B cell (primary cell): ENCODE measurements around the gene CMTM8. TPM values are rescaled to one million over a fixed set of nuclear protein-coding genes. Genes with fewer than 3 reads are reported as not detected.

ENCODE experiments used
- ATAC-seq: fragments of 200-7000 bp; cut with Tn5 transposase; one replicate; pipeline ENCODE4 v1.10.0; 2021; ENCODE audit warnings: low read depth, mild to moderate bottlenecking, moderate number of reproducible peaks, moderate library complexity
- CTCF ChIA-PET: fragments of 350-600 bp; sonication (Branson Sonifier 250); formaldehyde crosslinking; loops from one replicate; lab custom pipeline; 2021; ENCODE audit warnings: antibody characterized with exemption, inconsistent platforms; lab: Charles Lee
- POLR2A ChIA-PET: fragments of 350-600 bp; sonication (Branson Sonifier 250); formaldehyde crosslinking; loops from one replicate; lab custom pipeline; 2021; ENCODE audit warnings: antibody characterized with exemption; lab: Charles Lee
- DNase-seq: peaks from one replicate; pipeline ENCODE4 v3.0.0; 2013
- H2AFZ ChIP-seq: 2 replicates; pipeline ENCODE4 v1.6.1; 2012; ENCODE audit warnings: mild to moderate bottlenecking, low read depth, low read length; ENCODE audit not compliant: insufficient read depth, poor library complexity, severe bottlenecking
- H3K27ac ChIP-seq, 2 donors: 1 replicate in 1 of 2; 2 replicates in 1 of 2; pipeline ENCODE4 v1.5.1; 2012 to 2013; ENCODE audit warnings: low read length in 2 of 2, mild to moderate bottlenecking in 2 of 2, moderate library complexity in 1 of 2
- H3K27me3 ChIP-seq, 4 experiments: fragments of 200-600 bp in 1 of 4; sonication (generic) in 1 of 4; replicated peaks in 1 of 4; 1 replicate in 2 of 4; 2 replicates in 2 of 4; pipeline versions ENCODE4 v1.6.1 to v1.7.0; 2013 to 2016; ENCODE audit warnings: low read length in 3 of 4, mild to moderate bottlenecking in 2 of 4, mixed read lengths in 1 of 4, moderate library complexity in 1 of 4; ENCODE audit not compliant: insufficient read depth in 4 of 4, control insufficient read depth in 3 of 4; ENCODE audit errors: control extremely low read depth in 1 of 4
- H3K36me3 ChIP-seq, 2 experiments: replicated peaks in 1 of 2; 1 replicate in 1 of 2; 2 replicates in 1 of 2; pipeline versions ENCODE4 v1.6.1 to v1.7.1; 2013; ENCODE audit warnings: low read length in 1 of 2; ENCODE audit not compliant: insufficient read depth in 2 of 2, control insufficient read depth in 1 of 2; ENCODE audit errors: control extremely low read depth in 1 of 2, extremely low read depth in 1 of 2
- H3K4me1 ChIP-seq, 2 donors: fragments of 200-600 bp in 1 of 2; sonication (generic) in 1 of 2; 1 replicate in 1 of 2; 2 replicates in 1 of 2; pipeline versions ENCODE4 v1.5.1 to v1.6.1; 2013 to 2017; ENCODE audit warnings: low read length in 2 of 2; ENCODE audit not compliant: control insufficient read depth in 2 of 2, insufficient read depth in 2 of 2
- H3K4me2 ChIP-seq: replicated peaks from 2 replicates; pipeline ENCODE3; 2012; ENCODE audit warnings: mild to moderate bottlenecking, low read depth, low read length; ENCODE audit not compliant: poor library complexity, severe bottlenecking
- H3K4me3 ChIP-seq, 5 experiments: fragments of 200-600 bp in 1 of 5; sonication (generic) in 1 of 5; 1 replicate in 3 of 5; 2 replicates in 2 of 5; pipeline versions ENCODE4 v1.5.1 to v1.7.0; 2011 to 2016; ENCODE audit warnings: low read length in 4 of 5, mild to moderate bottlenecking in 4 of 5, low read depth in 2 of 5, control low read depth in 1 of 5, moderate library complexity in 1 of 5; ENCODE audit not compliant: insufficient read depth in 1 of 5; ENCODE audit errors: control extremely low read depth in 1 of 5, extremely low read depth in 1 of 5
- H3K79me2 ChIP-seq: fragments of 200-600 bp; sonication (generic); one replicate; pipeline ENCODE4 v1.6.0; 2016; ENCODE audit warnings: low read length; ENCODE audit not compliant: control insufficient read depth, insufficient read depth
- H3K9ac ChIP-seq: fragments of 200-600 bp; sonication (generic); 2 replicates; pipeline ENCODE4 v1.6.1; 2017; ENCODE audit warnings: mild to moderate bottlenecking, low read length, moderate library complexity
- H3K9me3 ChIP-seq, 3 donors: one replicate each; pipeline versions ENCODE4 v1.6.1 to v1.7.1; 2013; ENCODE audit warnings: low read length in 2 of 3; ENCODE audit not compliant: control insufficient read depth in 2 of 3, insufficient read depth in 1 of 3; ENCODE audit errors: control extremely low read depth in 1 of 3
- H4K20me1 ChIP-seq: 2 replicates; pipeline ENCODE4 v1.6.0; 2012; ENCODE audit warnings: mild to moderate bottlenecking, low read length; ENCODE audit not compliant: insufficient read depth, control insufficient read depth, poor library complexity, severe bottlenecking
- H3K27ac Mint-ChIP-seq: one replicate; pipeline ENCODE4 v1.8.0; 2021; ENCODE audit warnings: mixed read lengths
- H3K27me3 Mint-ChIP-seq: one replicate; pipeline ENCODE4 v1.8.0; 2021; ENCODE audit warnings: mixed read lengths
- H3K4me1 Mint-ChIP-seq: one replicate; pipeline ENCODE4 v1.8.0; 2021; ENCODE audit warnings: mixed read lengths
- H3K4me3 Mint-ChIP-seq: one replicate; pipeline ENCODE4 v1.8.0; 2021; ENCODE audit warnings: mixed read lengths
- H3K9me3 Mint-ChIP-seq: one replicate; pipeline ENCODE4 v1.8.0; 2022; ENCODE audit warnings: mixed read lengths; ENCODE audit not compliant: insufficient read depth
- CTCF ChIP-seq: fragments of 200-600 bp; IDR thresholded peaks from one replicate; pipeline ENCODE4 v1.8.0; 2022; ENCODE audit warnings: antibody characterized with exemption, mild to moderate bottlenecking
- EZH2 ChIP-seq: IDR thresholded peaks from 2 replicates; pipeline ENCODE4 v1.6.1; 2012; ENCODE audit warnings: borderline replicate concordance, low read depth, mild to moderate bottlenecking, moderate library complexity, low read length; ENCODE audit not compliant: insufficient read depth, poor library complexity, severe bottlenecking
- WGBS: methylation state at CpG from one replicate; pipeline ENCODE4 v1.1.5; 2013; ENCODE audit warnings: missing lambda C conversion rate; ENCODE audit not compliant: insufficient coverage; 5-methylcytosine and 5-hydroxymethylcytosine counted together
- intact Hi-C: fragments of 100-400 bp; cut with micrococcal nuclease; formaldehyde crosslinking; loops from one replicate; pipeline ENCODE4 v1.10.0; 2022
- polyA plus RNA-seq: library from polyadenylated mRNA; depleted of rRNA; stranded (reverse); fragments of >200 nt; gene quantifications from 2 replicates; pipeline ENCODE4 v1.2.3, GENCODE V29; 2012
- total RNA-seq, 2 donors: library from RNA; stranded (reverse); fragments of 120-200 nt in 1 of 2; gene quantifications; 1 replicate in 1 of 2; 2 replicates in 1 of 2; pipeline versions ENCODE4 v1.2.3 to v1.2.4, GENCODE V29; 2013 to 2022

The CMTM8 gene
- total and polyA plus RNA-seq, 2 donors (not counting 1 experiment from before 2014, with no cell fraction given): 0.25 to 0.28 TPM

GRCh38 chr3:32321095-32321790 is 82.8 kb downstream of the CMTM8 start:
- TF ChIP-seq CTCF: no peak
- H2AFZ ChIP-seq: peak overlapping the region; percentile 48
- DNase-seq (no peak), ATAC-seq (no peak)
- H3K4me1 Mint-ChIP-seq: peaks cover 7% of the 10 kb centered on the region
- peaks cover 0 to 7% (median 0%) of the 10 kb centered on the region in 4 experiments for H3K27me3 ChIP-seq
- H3K4me3 Mint-ChIP-seq: peak overlapping the region; percentile 2
- H3K36me3 ChIP-seq: no peaks in the 10 kb centered on the region
- no peaks in the 10 kb centered on the region for H4K20me1 ChIP-seq
- POLR2A ChIA-PET: no interaction called here
- no peak overlapping the region for H3K9ac ChIP-seq
- no peaks in the 10 kb centered on the region for H3K9me3 ChIP-seq
- CTCF ChIA-PET: no interaction called here
- H3K27me3 Mint-ChIP-seq: peaks cover 23% of the 10 kb centered on the region
- H3K9me3 Mint-ChIP-seq: no peaks in the 10 kb centered on the region
- no peak overlapping the region for H3K27ac Mint-ChIP-seq
- H3K4me2 ChIP-seq: peak overlapping the region; percentile 45
- intact Hi-C loops: no loop called here
- H3K4me3 ChIP-seq: peak overlapping the region in 1 of 5 experiments; percentile 5
- WGBS: 15% methylated on average over 15 of the region's 16 CpGs
- H3K79me2 ChIP-seq: no peaks in the 10 kb centered on the region
- H3K4me1 ChIP-seq: peaks cover 5 to 11% of the 10 kb centered on the region in 2 donors
- no peak overlapping the region for H3K27ac ChIP-seq

- intact Hi-C loops: no loop called here
- H3K9ac ChIP-seq: no peak overlapping the region
- H3K36me3 ChIP-seq: no peaks in the 10 kb centered on the region
- no peak overlapping the region for H3K4me3 Mint-ChIP-seq
- peaks cover 23% of the 10 kb centered on the region for H3K27me3 Mint-ChIP-seq
- no peak for DNase-seq
- no peaks in the 10 kb centered on the region for H3K9me3 Mint-ChIP-seq
- no peaks in the 10 kb centered on the region for H4K20me1 ChIP-seq
- no peak overlapping the region for H3K4me2 ChIP-seq
- no peaks in the 10 kb centered on the region for H3K9me3 ChIP-seq
- ChIA-PET CTCF (interaction anchor here (0.7 kb wide), 1 partner anchor 146 kb away, joined by 3 read pairs; no protein-coding TSS in a partner anchor), POLR2A (no interaction called here)
- peaks cover 7% of the 10 kb centered on the region for H3K4me1 Mint-ChIP-seq
- H3K27ac ChIP-seq: no peak overlapping the region
- no peak for ATAC-seq
- no peak overlapping the region for H3K27ac Mint-ChIP-seq
- H3K4me1 ChIP-seq: peaks cover 5 to 11% of the 10 kb centered on the region in 2 donors
- H3K4me3 ChIP-seq: no peak overlapping the region
- H3K27me3 ChIP-seq: peaks cover 0 to 7% (median 0%) of the 10 kb centered on the region in 4 experiments
- H2AFZ ChIP-seq: no peak overlapping the region
- no peak for TF ChIP-seq CTCF
- no peak for TF ChIP-seq EZH2
- WGBS: 100% methylated on average over 1 of the region's 1 CpG
- no peaks in the 10 kb centered on the region for H3K79me2 ChIP-seq
Observed at GRCh38 chr3:32322311-32322710, 83.8 kb downstream of the CMTM8 start.
